ENCODE results near the gene PLA2G2F. TPM values are rescaled to one million over a fixed set of nuclear protein-coding genes. Genes with fewer than 3 reads are reported as not detected.

The PLA2G2F gene
- total RNA-seq, 1 experiment from 2014 or later = not detected

GRCh38 chr1:20187103-20187812 is 48.1 kb downstream of the PLA2G2F start:
- H3K27me3 Mint-ChIP-seq (ENCODE audit: low read depth) = peaks cover 38% of the 10 kb centered on the region
- no peak for DNase-seq (ENCODE audit: low spot score)
- no peaks in the 10 kb centered on the region for H3K9me3 Mint-ChIP-seq
- ChIA-PET POLR2A (no interaction called here), CTCF (interaction anchor here (0.9 to 1.7 kb wide), 2 partner anchors 35 kb away, joined by 3 to 7 read pairs; no protein-coding TSS in a partner anchor)
- no peak for TF ChIP-seq NR2C2 (CRISPR knock-in tag; IDR thresholded peaks at IDR 0.05)
- TF ChIP-seq MLX (CRISPR knock-in tag; IDR thresholded peaks at IDR 0.05) = no peak
- TF ChIP-seq, protein P1, sequence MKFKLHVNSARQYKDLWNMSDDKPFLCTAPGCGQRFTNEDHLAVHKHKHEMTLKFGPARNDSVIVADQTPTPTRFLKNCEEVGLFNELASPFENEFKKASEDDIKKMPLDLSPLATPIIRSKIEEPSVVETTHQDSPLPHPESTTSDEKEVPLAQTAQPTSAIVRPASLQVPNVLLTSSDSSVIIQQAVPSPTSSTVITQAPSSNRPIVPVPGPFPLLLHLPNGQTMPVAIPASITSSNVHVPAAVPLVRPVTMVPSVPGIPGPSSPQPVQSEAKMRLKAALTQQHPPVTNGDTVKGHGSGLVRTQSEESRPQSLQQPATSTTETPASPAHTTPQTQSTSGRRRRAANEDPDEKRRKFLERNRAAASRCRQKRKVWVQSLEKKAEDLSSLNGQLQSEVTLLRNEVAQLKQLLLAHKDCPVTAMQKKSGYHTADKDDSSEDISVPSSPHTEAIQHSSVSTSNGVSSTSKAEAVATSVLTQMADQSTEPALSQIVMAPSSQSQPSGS (CRISPR knock-in tag; IDR thresholded peaks at IDR 0.05; ENCODE audit: borderline replicate concordance, low read depth) = no peak
- TF ChIP-seq, protein P2, sequence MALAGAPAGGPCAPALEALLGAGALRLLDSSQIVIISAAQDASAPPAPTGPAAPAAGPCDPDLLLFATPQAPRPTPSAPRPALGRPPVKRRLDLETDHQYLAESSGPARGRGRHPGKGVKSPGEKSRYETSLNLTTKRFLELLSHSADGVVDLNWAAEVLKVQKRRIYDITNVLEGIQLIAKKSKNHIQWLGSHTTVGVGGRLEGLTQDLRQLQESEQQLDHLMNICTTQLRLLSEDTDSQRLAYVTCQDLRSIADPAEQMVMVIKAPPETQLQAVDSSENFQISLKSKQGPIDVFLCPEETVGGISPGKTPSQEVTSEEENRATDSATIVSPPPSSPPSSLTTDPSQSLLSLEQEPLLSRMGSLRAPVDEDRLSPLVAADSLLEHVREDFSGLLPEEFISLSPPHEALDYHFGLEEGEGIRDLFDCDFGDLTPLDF (CRISPR knock-in tag; IDR thresholded peaks at IDR 0.05) = no peak
- no peak for TF ChIP-seq KAT7 (CRISPR knock-in tag; IDR thresholded peaks at IDR 0.05; ENCODE audit: borderline replicate concordance)
- TF ChIP-seq CTCF (IDR thresholded peaks at IDR 0.05) = no peak
- no peak for TF ChIP-seq SMAD3 (CRISPR knock-in tag; IDR thresholded peaks at IDR 0.05; ENCODE audit: borderline replicate concordance)
- no peak for TF ChIP-seq FOXP1 (CRISPR knock-in tag; IDR thresholded peaks at IDR 0.05; ENCODE audit: borderline replicate concordance)
- TF ChIP-seq MAX (CRISPR knock-in tag; IDR thresholded peaks at IDR 0.05) = no peak
- TF ChIP-seq ELF4 (CRISPR knock-in tag; IDR thresholded peaks at IDR 0.05; ENCODE audit: low read depth) = no peak
- TF ChIP-seq PRRX2 (CRISPR knock-in tag; IDR thresholded peaks at IDR 0.05) = no peak
- no peak for TF ChIP-seq ATF1 (CRISPR knock-in tag; IDR thresholded peaks at IDR 0.05)
- TF ChIP-seq TEAD4 (CRISPR knock-in tag; IDR thresholded peaks at IDR 0.05) = no peak
- TF ChIP-seq JAZF1 (CRISPR knock-in tag; IDR thresholded peaks at IDR 0.05) = no peak
- TF ChIP-seq NFYB (CRISPR knock-in tag; conservative IDR thresholded peaks at IDR 0.05; ENCODE audit: low read depth) = no peak
- no peak for TF ChIP-seq GRHL2 (CRISPR knock-in tag; IDR thresholded peaks at IDR 0.05; ENCODE audit: insufficient replicate concordance, severe bottlenecking)
- no peak for TF ChIP-seq ZMAT4 (CRISPR knock-in tag; IDR thresholded peaks at IDR 0.05)
- TF ChIP-seq NFE2L1 (CRISPR knock-in tag; IDR thresholded peaks at IDR 0.05) = no peak
- TF ChIP-seq TEAD1 (CRISPR knock-in tag; IDR thresholded peaks at IDR 0.05) = no peak
- ATAC-seq = no peak
- H3K4me3 Mint-ChIP-seq = peak overlapping the region; percentile 75
- H3K27ac Mint-ChIP-seq = no peak overlapping the region
- H3K36me3 Mint-ChIP-seq = no peaks in the 10 kb centered on the region
- peaks cover 24% of the 10 kb centered on the region for H3K4me1 Mint-ChIP-seq

GRCh38 chr1:20187813-20188454 is 48.8 kb downstream of the PLA2G2F start:
- Mint-ChIP-seq H3K4me3 (no peak overlapping the region), H3K4me1 (peaks cover 24% of the 10 kb centered on the region), H3K36me3 (no peaks in the 10 kb centered on the region), H3K27me3 (ENCODE audit: low read depth) (peaks cover 45% of the 10 kb centered on the region), H3K9me3 (no peaks in the 10 kb centered on the region), H3K27ac (no peak overlapping the region)
- ChIA-PET CTCF (interaction anchor here (1.5 to 1.7 kb wide), 2 partner anchors 25 to 36 kb away, joined by 4 to 7 read pairs; no protein-coding TSS in a partner anchor), POLR2A (no interaction called here)
- TF ChIP-seq NFE2L1 (CRISPR knock-in tag; IDR thresholded peaks at IDR 0.05) (no peak), ZNF138 (CRISPR knock-in tag; conservative IDR thresholded peaks at IDR 0.05) (no peak), ZNF263 (CRISPR knock-in tag; IDR thresholded peaks at IDR 0.05; ENCODE audit: low read depth) (no peak), USF1 (CRISPR knock-in tag; IDR thresholded peaks at IDR 0.05) (no peak), SMAD4 (CRISPR knock-in tag; IDR thresholded peaks at IDR 0.05) (no peak), MAX (CRISPR knock-in tag; IDR thresholded peaks at IDR 0.05) (no peak)
- TF ChIP-seq, protein P3, sequence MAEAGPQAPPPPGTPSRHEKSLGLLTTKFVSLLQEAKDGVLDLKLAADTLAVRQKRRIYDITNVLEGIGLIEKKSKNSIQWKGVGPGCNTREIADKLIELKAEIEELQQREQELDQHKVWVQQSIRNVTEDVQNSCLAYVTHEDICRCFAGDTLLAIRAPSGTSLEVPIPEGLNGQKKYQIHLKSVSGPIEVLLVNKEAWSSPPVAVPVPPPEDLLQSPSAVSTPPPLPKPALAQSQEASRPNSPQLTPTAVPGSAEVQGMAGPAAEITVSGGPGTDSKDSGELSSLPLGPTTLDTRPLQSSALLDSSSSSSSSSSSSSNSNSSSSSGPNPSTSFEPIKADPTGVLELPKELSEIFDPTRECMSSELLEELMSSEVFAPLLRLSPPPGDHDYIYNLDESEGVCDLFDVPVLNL (CRISPR knock-in tag; IDR thresholded peaks at IDR 0.05; ENCODE audit: borderline replicate concordance, low read depth) = no peak
- TF ChIP-seq, protein P1 (CRISPR knock-in tag; IDR thresholded peaks at IDR 0.05; ENCODE audit: borderline replicate concordance, low read depth) = no peak
- DNase-seq (ENCODE audit: low spot score) (no peak), ATAC-seq (no peak)
